HG03442 (cell line): ENCODE results near the gene C1QTNF8.

Source experiments
- ATAC-seq: cut with Tn5 transposase; IDR thresholded peaks from one replicate; pipeline ENCODE4 v1.9.1; 2021; ENCODE audit warnings: mild to moderate bottlenecking, moderate library complexity; ENCODE audit not compliant: unreplicated experiment

Gene C1QTNF8, protein sequence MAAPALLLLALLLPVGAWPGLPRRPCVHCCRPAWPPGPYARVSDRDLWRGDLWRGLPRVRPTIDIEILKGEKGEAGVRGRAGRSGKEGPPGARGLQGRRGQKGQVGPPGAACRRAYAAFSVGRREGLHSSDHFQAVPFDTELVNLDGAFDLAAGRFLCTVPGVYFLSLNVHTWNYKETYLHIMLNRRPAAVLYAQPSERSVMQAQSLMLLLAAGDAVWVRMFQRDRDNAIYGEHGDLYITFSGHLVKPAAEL

DNA sequence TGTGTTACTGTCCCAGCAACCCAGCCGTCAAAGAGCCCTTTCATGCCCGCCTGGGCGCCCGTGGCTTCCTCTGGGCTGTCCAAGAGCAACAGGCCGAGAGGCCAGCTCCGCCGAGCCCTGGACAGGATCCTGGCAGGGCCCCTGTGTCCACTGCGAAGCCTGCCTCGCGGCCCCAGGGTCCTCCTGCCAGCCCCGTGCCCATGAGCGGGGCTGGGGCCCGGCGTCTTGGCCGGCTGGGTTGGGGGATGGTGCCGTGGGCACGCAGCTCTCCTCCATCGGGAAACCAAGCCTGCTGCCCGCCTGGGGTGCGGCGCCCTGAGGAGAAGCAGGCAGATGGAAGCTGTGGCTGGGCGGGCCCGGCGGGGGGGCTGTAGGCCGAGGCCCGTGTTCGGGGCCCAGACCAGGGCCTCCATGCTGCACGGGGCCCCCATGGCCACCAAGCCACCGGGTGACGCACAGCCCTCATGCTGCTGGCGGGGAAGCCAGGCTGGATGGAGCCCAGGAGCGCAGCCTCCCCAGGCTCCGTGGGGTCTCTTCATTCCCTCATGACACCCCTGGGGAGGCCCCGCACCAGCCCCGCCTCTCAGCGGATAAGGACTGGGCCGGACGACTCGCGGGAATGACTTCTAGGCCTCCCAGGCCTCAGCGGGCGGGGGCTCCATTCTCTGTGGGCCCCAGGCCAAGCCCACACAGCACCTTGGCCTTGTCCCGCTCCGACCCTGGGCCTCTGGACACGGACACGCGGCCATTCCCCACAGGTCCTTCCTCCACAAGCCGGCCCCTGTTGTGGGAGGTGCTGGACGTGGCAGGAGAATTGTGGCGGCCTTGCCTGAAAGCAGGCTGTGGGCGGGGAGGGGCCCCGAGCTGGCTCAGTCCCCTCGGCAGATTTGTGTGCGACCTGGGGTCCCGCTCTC, at the start of gene C1QTNF8:
TSS of gene C1QTNF8 (minus strand) at position 76 of the 914 bp plus-strand sequence. CDS start 1,322 bp downstream, outside the sequence.
- ATAC-seq, result no peak

DNA sequence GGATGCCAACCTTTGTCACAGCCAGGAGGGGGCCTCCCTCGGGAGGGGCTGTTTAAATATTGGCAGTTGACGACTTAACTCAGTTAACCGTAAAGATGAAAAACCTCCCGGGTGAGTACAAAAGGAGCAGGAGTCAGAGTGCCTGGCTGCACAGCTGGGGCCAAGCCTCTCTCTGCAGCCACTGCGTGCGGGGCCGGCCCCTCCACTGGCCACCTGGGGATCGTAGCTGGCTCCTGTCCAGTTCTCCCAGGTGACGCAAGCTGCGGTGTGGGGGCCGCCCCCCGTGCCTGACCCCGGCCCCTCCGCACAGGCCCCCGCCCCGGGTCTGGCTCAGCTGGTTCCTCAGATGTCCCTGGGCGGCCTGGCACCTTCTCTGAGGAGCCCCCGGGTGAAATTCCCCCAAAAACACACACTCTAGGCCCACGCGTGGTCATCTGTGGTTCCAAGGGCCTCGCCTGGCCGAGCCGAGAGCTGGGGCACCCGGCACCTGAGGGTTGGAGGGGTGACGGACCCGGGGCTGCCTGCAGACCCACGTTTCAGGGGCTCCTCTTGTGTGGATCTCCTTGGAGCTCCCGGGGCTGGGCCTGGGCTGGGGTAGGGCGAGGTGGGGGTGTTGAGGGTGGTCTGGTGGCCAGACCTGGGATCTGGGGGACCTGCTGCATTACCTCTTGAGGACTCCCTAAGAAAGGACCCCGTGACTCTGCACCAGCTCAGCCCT, 49.5 kb upstream of the C1QTNF8 start:
- no peak for ATAC-seq

GRCh38 chr16:1144476-1145382, 48.7 kb upstream of the C1QTNF8 start:
- no peak for ATAC-seq

GRCh38 chr16:1143761-1144450, 47.9 kb upstream of the C1QTNF8 start:
- ATAC-seq, result no peak

GRCh38 chr16:1142911-1143310, 46.9 kb upstream of the C1QTNF8 start:
- no peak for ATAC-seq

DNA sequence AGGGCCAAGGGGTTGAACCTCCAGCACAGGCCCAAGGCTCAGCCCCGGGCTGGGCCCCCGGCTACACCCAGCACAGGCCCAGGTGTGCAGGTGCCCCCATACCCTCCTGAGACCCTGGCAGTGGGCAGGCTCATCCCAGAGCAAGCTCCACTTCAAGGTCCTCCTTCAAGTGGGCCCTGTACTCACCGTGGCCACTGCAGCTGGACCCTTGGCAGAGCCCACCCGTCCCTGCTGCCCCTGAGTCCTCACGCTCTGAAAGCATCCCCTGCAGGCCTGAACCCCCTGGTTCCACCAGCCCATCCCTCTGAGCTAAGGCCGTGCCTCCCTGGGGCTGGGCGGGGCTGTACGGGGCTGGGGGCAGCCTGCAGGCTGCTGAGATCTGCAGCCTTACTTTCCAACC, 45.7 kb upstream of the C1QTNF8 start:
- ATAC-seq, result no peak

DNA sequence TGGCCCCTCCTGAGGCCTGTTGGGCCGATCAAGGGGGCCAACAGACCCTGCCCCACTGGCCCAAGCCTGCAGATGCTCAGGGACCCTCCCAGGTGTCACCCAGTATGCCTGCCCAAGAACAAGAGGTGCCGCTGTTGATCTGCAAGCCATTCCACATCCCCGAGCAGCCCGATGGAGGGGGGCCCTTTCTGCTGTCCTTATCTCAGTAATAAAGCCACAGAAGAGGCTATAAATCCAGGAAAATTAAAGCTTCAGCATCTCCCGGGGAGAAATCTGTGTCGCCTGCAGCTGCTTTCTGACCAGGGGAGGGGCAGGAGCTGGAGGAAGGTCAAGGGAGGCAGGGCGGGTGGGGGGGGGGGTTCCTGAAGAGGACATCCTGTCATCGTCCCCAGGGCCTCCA, 45.1 kb upstream of the C1QTNF8 start:
- ATAC-seq, result no peak

- ATAC-seq, result no peak
Measured at GRCh38 chr16:1140582-1141162, 44.6 kb upstream of the C1QTNF8 start.

- no peak for ATAC-seq
Measured at GRCh38 chr16:1137604-1138003, 41.6 kb upstream of the C1QTNF8 start.

GRCh38 chr16:1135459-1135825, 39.4 kb upstream of the C1QTNF8 start:
- ATAC-seq, result no peak

DNA sequence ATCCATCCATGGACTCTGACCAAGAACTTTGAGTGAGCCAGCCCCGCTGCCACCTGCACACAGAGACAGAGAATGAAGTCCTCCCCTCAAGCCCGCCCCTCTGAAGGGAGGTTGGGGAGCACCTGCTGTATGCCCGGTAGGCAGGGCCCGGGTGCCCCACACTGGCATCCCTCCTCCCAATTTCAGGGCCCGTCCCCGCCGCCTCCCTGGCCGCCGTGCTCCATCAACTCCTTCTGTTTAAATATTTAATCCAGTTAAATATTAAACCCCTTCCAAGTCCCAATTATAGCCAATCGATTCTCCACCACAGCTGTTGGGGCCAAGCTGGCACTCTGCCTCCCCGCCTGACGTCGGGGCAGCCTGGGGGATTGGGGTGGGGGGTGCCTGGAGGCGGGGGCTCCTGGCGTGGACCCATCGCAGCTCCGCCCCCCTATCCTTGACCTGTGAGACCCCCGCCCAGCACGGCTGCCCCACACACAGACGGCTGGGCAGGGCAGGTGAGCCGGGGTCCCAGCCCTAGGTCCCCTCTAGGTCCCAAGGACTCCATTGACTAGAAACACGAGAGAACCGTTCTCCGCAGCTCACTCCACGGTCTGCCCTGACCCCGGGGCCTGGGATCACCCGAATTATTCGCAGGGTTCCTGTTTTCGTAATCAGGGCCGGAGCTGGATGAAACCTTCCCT, 38.9 kb upstream of the C1QTNF8 start:
- ATAC-seq, result no peak

DNA sequence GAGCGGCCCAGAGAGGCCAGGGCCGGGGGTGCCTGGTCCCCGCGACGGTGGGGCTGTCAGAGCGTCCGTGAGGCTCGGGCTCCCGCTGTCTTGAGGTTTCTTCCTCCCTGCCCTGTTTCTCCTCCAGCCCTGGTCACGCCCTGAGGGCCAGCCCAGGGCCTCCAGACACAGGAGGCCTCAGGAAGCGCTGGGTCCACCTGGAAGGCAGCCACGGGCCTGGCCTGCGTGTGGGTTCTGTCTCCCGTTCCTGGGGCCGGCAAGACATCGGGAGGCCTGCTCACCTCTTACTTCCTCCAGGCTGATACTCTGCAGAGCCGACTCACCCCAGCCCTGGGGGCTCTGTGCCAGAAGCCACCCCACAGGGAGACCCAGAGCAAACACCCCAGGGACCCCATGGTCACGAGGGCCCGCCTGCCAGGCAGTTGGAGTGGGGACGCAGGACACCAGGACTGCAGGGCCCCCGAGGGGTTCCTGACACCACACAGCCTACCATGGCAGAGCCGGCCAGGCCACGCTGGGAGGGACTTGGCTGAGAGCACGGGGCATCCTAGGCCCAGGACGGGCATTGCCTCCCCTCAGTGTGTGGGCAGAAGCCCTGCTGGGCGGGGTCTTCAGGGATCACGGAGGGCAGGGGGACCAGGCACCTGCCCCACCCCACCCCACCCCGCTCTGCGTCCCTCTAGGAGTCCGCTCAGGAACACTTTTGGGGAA, 37.9 kb upstream of the C1QTNF8 start:
- no peak for ATAC-seq

DNA sequence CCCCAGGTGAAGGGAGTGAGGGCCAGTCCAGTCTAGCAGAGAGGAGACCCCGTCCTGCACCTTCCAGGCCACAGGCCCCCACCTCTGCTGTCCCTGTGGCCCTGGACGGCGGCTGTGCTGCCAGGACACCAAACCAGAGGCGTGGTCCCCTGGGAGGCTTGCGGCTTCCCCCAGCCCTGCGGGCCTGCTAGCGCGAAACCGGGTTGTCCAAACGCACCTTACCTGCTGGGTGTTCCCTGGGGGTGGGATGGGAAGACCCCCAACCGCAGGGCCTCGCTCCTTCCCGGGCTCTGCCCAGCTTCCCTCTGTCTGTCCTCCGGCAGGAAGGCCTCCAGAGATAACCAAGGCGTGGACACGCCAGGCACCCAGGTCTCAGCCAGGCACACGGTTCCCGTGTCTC, 37.2 kb upstream of the C1QTNF8 start:
- no peak for ATAC-seq

DNA sequence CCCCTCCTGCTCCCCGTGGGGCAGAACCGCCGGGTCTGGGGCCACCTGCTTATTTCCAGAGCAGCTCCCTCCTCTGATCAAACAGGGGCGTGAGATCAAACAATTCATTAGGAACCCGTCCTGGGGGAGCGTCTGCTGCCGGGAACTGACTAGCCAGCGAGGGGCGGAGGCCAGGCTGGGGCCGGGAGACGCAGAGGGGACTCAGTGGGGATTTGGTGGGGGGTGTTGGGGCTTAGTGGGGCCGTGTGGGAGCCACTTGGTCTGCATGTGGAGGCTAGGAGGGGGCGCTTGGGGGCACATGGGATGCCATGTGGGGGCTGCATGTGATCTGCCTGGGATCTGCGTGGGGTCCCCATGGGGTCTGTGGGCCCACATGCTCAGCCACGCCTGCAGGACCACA, 36.4 kb upstream of the C1QTNF8 start:
- ATAC-seq, result no peak

DNA sequence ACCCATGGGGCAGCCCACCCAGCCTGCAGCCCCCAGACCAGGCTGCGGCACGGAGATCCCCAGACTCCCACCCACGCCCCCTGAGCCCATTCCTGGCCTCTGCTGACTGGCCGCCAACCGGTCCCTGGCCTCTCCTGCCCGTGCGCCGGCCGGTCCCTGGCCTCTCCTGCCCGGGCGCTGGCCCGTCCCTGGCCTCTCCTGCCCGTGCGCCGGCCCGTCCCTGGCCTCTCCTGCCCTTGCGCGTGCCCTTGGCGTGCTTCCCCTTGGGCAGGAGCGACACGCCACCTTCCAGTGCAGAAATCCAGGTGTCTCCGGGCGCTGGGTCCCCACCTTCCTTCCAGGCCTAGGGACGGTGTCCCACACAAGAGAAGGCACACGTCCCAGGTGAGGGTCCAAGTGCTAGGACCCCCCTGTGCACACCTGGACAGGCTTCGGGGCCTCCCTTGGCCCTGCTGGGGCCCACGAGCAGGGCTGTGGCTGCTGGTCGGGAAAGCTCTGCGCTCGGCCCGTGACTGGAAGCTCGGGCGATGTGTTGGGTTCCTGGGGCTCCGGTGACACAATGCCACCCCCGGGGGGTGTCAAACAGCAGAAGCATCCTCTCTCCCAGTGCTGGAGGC, 35.4 kb upstream of the C1QTNF8 start:
- no peak for ATAC-seq

- no peak for ATAC-seq
Measured at GRCh38 chr16:1130382-1130781, 34.3 kb upstream of the C1QTNF8 start.

- ATAC-seq, result no peak
Measured at GRCh38 chr16:1129106-1129960, 33.3 kb upstream of the C1QTNF8 start.
